Measurements from ENCODE around the gene TRMT112. TPM values are rescaled to one million over a fixed set of nuclear protein-coding genes. Genes with fewer than 3 reads are reported as not detected.

The TRMT112 gene
- total and polyA plus RNA-seq, 11 donors: 80.0 to 186 (median 107) TPM

- no peaks in the 10 kb centered on the region for H3K36me3 ChIP-seq
- peak overlapping the region in 3 of 12 donors; percentile 39 to 63 (median 43) for H3K27ac ChIP-seq
- TF ChIP-seq POLR2A (IDR thresholded peaks at IDR 0.05) (no peak), CTCF (IDR thresholded peaks at IDR 0.05) (no peak)
- peaks cover 8 to 70% (median 48%) of the 10 kb centered on the region in 9 donors for H3K27me3 ChIP-seq
- ATAC-seq (peak in 3 of 4 donors; percentile 52 to 60 (median 54)), DNase-seq (peak; percentile 53 to 83 (median 69))
- H3K4me3 ChIP-seq: peak overlapping the region; percentile 5 to 57 (median 44)
- H3K9me3 ChIP-seq: no peaks in the 10 kb centered on the region
- H3K4me1 ChIP-seq: peaks cover 4 to 36% (median 26%) of the 10 kb centered on the region in 12 donors
- 4 to 14% (median 5%) methylated on average over 15 to 60 of the region's 60 CpGs for WGBS, 4 donors
- intact Hi-C loops (cut with DNase I): loop anchor here in 2 of 10 donors (1.0 to 5.0 kb wide), 2 partner anchors 42 to 95 kb away; no protein-coding TSS in a partner anchor
Observed at GRCh38 chr11:64298966-64299846, 18.2 kb downstream of the TRMT112 start.

- Histone ChIP-seq H3K9me3 (no peaks in the 10 kb centered on the region), H3K27ac (no peak overlapping the region), H3K27me3 (peaks cover 14 to 84% (median 52%) of the 10 kb centered on the region in 9 donors), H3K4me1 (peaks cover 4 to 29% (median 22%) of the 10 kb centered on the region in 12 donors), H3K4me3 (no peak overlapping the region), H3K36me3 (no peaks in the 10 kb centered on the region)
- no peak for ATAC-seq
- 47 to 67% (median 54%) methylated on average over 17 to 18 of the region's 18 CpGs for WGBS, 4 donors
- peak in 1 of 5 donors; percentile 19 for DNase-seq
- intact Hi-C loops (cut with DNase I): loop anchor here in 2 of 10 donors (2.0 to 5.0 kb wide), 2 partner anchors 23 to 41 kb away; no protein-coding TSS in a partner anchor
- no peak for TF ChIP-seq CTCF (IDR thresholded peaks at IDR 0.05)
- no peak for TF ChIP-seq POLR2A (IDR thresholded peaks at IDR 0.05)
Observed at GRCh38 chr11:64297699-64298358, 19.5 kb downstream of the TRMT112 start.

DNA sequence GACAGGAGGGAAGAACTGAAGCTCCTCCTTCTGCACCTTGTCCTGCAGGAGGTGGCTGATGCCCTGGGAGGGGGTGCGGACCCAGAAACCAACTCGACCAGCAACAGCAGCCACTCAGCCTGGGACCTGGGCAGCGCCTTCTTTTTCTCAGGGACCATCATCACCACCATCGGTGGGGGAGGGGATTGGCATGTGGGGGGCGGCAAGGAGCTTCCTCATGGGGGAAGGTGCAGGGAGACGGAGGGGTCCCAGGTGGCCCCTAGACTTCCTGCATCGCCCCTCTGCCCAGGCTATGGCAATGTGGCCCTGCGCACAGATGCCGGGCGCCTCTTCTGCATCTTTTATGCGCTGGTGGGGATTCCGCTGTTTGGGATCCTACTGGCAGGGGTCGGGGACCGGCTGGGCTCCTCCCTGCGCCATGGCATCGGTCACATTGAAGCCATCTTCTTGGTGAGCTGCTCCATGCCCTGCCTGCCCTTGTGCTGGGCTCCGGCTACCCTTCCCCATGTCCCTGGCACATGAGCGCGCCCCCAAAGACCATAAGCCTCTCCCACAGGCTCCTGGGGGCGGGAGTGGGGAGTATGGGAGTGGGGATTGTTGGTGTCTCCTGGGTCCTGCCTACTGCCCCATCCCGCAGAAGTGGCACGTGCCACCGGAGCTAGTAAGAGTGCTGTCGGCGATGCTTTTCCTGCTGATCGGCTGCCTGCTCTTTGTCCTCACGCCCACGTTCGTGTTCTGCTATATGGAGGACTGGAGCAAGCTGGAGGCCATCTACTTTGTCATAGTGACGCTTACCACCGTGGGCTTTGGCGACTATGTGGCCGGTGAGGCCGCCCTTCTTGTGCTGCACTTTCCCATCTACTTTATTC lies 20.3 kb downstream of the TRMT112 start:
- Histone ChIP-seq H3K36me3 (no peaks in the 10 kb centered on the region), H3K4me1 (peaks cover 4 to 36% (median 27%) of the 10 kb centered on the region in 12 donors), H3K27me3 (peaks cover 22 to 91% (median 60%) of the 10 kb centered on the region in 9 donors), H3K4me3 (no peak overlapping the region), H3K27ac (no peak overlapping the region), H3K9me3 (no peaks in the 10 kb centered on the region)
- ATAC-seq: no peak
- WGBS, 4 donors: 14 to 23% (median 16%) methylated on average over 14 to 34 of the region's 34 CpGs
- TF ChIP-seq CTCF (IDR thresholded peaks at IDR 0.05) (no peak), POLR2A (IDR thresholded peaks at IDR 0.05) (no peak)
- no peak for DNase-seq
- intact Hi-C loops (cut with DNase I): loop anchor here in 2 of 10 donors (2.0 to 5.0 kb wide), 2 partner anchors 22 to 40 kb away; no protein-coding TSS in a partner anchor
